ENCODE measurements around the gene L1TD1. TPM values are rescaled to one million over a fixed set of nuclear protein-coding genes. Genes with fewer than 3 reads are reported as not detected.

L1TD1 gene
- total and polyA plus RNA-seq, 2 of the 13 experiments (the other 11 are each of a cell fraction or from before 2014, with no cell fraction given), result not detected

DNA sequence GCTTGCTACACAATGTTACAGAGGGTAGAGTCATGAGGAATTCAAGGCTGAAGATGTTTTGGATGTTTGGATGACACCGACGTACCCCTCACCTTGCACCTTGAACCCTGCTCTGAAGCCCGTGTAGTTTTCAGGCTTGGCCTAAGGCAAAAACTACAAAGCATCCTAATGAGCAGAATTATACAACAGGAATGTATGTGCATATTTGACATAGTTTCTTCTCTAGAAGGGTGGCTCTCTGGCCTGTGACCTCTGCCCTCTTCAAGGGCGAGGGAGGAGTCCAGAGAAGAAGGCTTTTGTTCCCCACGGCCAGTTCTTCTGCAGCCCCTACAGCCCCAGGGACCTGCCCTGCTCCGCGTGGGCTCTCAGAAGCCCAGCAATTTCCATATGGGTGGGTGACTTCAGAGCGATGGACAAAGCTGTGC is 43.3 kb downstream of the L1TD1 start (continued):
- TF ChIP-seq, protein P1, sequence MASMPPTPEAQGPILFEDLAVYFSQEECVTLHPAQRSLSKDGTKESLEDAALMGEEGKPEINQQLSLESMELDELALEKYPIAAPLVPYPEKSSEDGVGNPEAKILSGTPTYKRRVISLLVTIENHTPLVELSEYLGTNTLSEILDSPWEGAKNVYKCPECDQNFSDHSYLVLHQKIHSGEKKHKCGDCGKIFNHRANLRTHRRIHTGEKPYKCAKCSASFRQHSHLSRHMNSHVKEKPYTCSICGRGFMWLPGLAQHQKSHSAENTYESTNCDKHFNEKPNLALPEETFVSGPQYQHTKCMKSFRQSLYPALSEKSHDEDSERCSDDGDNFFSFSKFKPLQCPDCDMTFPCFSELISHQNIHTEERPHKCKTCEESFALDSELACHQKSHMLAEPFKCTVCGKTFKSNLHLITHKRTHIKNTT (CRISPR knock-in tag; IDR thresholded peaks at IDR 0.05), result no peak
- no peak for TF ChIP-seq ZNF431 (CRISPR knock-in tag; IDR thresholded peaks at IDR 0.05; ENCODE audit: borderline replicate concordance, low read depth)
- no peak for TF ChIP-seq ZNF33A (CRISPR knock-in tag; IDR thresholded peaks at IDR 0.05; ENCODE audit: borderline replicate concordance)
- TF ChIP-seq, protein P2, sequence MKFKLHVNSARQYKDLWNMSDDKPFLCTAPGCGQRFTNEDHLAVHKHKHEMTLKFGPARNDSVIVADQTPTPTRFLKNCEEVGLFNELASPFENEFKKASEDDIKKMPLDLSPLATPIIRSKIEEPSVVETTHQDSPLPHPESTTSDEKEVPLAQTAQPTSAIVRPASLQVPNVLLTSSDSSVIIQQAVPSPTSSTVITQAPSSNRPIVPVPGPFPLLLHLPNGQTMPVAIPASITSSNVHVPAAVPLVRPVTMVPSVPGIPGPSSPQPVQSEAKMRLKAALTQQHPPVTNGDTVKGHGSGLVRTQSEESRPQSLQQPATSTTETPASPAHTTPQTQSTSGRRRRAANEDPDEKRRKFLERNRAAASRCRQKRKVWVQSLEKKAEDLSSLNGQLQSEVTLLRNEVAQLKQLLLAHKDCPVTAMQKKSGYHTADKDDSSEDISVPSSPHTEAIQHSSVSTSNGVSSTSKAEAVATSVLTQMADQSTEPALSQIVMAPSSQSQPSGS (CRISPR knock-in tag; IDR thresholded peaks at IDR 0.05), result peak; percentile 82
- TF ChIP-seq, protein P3, sequence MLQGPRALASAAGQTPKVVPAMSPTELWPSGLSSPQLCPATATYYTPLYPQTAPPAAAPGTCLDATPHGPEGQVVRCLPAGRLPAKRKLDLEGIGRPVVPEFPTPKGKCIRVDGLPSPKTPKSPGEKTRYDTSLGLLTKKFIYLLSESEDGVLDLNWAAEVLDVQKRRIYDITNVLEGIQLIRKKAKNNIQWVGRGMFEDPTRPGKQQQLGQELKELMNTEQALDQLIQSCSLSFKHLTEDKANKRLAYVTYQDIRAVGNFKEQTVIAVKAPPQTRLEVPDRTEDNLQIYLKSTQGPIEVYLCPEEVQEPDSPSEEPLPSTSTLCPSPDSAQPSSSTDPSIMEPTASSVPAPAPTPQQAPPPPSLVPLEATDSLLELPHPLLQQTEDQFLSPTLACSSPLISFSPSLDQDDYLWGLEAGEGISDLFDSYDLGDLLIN (CRISPR knock-in tag; IDR thresholded peaks at IDR 0.05; ENCODE audit: borderline replicate concordance), result no peak
- no peak for TF ChIP-seq ZNF883 (CRISPR knock-in tag; IDR thresholded peaks at IDR 0.05; ENCODE audit: not compliant biosample characterization)
- TF ChIP-seq, protein P4, sequence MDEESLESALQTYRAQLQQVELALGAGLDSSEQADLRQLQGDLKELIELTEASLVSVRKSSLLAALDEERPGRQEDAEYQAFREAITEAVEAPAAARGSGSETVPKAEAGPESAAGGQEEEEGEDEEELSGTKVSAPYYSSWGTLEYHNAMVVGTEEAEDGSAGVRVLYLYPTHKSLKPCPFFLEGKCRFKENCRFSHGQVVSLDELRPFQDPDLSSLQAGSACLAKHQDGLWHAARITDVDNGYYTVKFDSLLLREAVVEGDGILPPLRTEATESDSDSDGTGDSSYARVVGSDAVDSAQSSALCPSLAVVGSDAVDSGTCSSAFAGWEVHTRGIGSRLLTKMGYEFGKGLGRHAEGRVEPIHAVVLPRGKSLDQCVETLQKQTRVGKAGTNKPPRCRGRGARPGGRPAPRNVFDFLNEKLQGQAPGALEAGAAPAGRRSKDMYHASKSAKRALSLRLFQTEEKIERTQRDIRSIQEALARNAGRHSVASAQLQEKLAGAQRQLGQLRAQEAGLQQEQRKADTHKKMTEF (CRISPR knock-in tag; IDR thresholded peaks at IDR 0.05), result peak; percentile 83
- no peak for TF ChIP-seq KLF15 (CRISPR knock-in tag; IDR thresholded peaks at IDR 0.05; ENCODE audit: borderline replicate concordance)
- no peak for TF ChIP-seq ZNF891 (CRISPR knock-in tag; IDR thresholded peaks at IDR 0.05)
- TF ChIP-seq FLYWCH1 (CRISPR knock-in tag; IDR thresholded peaks at IDR 0.05), result no peak
- TF ChIP-seq, protein P5, sequence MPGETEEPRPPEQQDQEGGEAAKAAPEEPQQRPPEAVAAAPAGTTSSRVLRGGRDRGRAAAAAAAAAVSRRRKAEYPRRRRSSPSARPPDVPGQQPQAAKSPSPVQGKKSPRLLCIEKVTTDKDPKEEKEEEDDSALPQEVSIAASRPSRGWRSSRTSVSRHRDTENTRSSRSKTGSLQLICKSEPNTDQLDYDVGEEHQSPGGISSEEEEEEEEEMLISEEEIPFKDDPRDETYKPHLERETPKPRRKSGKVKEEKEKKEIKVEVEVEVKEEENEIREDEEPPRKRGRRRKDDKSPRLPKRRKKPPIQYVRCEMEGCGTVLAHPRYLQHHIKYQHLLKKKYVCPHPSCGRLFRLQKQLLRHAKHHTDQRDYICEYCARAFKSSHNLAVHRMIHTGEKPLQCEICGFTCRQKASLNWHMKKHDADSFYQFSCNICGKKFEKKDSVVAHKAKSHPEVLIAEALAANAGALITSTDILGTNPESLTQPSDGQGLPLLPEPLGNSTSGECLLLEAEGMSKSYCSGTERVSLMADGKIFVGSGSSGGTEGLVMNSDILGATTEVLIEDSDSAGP (CRISPR knock-in tag; IDR thresholded peaks at IDR 0.05; ENCODE audit: borderline replicate concordance), result no peak; the same call in 1 of the 2 replicates
- TF ChIP-seq, protein P6, sequence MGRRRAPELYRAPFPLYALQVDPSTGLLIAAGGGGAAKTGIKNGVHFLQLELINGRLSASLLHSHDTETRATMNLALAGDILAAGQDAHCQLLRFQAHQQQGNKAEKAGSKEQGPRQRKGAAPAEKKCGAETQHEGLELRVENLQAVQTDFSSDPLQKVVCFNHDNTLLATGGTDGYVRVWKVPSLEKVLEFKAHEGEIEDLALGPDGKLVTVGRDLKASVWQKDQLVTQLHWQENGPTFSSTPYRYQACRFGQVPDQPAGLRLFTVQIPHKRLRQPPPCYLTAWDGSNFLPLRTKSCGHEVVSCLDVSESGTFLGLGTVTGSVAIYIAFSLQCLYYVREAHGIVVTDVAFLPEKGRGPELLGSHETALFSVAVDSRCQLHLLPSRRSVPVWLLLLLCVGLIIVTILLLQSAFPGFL (CRISPR knock-in tag; IDR thresholded peaks at IDR 0.05), result no peak
- TF ChIP-seq ZNF510 (CRISPR knock-in tag; IDR thresholded peaks at IDR 0.05; ENCODE audit: low read depth), result no peak
- no peak; the same call in 1 of the 2 replicates for TF ChIP-seq ZNF652 (CRISPR knock-in tag; IDR thresholded peaks at IDR 0.05; ENCODE audit: borderline replicate concordance, low read depth)
- TF ChIP-seq ZNF841 (CRISPR knock-in tag; IDR thresholded peaks at IDR 0.05; ENCODE audit: borderline replicate concordance), result no peak
- TF ChIP-seq, protein P7, sequence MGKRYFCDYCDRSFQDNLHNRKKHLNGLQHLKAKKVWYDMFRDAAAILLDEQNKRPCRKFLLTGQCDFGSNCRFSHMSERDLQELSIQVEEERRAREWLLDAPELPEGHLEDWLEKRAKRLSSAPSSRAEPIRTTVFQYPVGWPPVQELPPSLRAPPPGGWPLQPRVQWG (CRISPR knock-in tag; IDR thresholded peaks at IDR 0.05; ENCODE audit: borderline replicate concordance, low read depth), result no peak
- TF ChIP-seq, protein P8, sequence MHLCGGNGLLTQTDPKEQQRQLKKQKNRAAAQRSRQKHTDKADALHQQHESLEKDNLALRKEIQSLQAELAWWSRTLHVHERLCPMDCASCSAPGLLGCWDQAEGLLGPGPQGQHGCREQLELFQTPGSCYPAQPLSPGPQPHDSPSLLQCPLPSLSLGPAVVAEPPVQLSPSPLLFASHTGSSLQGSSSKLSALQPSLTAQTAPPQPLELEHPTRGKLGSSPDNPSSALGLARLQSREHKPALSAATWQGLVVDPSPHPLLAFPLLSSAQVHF (CRISPR knock-in tag; IDR thresholded peaks at IDR 0.05), result no peak
- TF ChIP-seq ZMYM4 (CRISPR knock-in tag; IDR thresholded peaks at IDR 0.05), result peak; percentile 68
- peak; percentile 88; the same call in 1 of the 2 replicates for TF ChIP-seq PITX1 (CRISPR knock-in tag; IDR thresholded peaks at IDR 0.05)
- no peak for TF ChIP-seq MTF2 (CRISPR knock-in tag; IDR thresholded peaks at IDR 0.05; ENCODE audit: borderline replicate concordance)
